ENCODE measurements around the gene ARMH3.

The ARMH3 gene, protein sequence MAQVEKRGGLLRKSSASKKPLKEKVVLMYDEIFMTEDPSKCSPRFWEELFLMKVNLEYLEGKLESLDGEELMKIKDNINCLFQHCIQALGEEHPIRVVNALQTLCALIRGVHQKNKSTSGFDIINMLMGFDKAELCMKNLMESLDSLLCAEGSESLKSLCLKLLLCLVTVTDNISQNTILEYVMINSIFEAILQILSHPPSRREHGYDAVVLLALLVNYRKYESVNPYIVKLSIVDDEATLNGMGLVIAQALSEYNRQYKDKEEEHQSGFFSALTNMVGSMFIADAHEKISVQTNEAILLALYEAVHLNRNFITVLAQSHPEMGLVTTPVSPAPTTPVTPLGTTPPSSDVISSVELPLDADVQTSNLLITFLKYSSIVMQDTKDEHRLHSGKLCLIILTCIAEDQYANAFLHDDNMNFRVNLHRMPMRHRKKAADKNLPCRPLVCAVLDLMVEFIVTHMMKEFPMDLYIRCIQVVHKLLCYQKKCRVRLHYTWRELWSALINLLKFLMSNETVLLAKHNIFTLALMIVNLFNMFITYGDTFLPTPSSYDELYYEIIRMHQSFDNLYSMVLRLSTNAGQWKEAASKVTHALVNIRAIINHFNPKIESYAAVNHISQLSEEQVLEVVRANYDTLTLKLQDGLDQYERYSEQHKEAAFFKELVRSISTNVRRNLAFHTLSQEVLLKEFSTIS

DNA sequence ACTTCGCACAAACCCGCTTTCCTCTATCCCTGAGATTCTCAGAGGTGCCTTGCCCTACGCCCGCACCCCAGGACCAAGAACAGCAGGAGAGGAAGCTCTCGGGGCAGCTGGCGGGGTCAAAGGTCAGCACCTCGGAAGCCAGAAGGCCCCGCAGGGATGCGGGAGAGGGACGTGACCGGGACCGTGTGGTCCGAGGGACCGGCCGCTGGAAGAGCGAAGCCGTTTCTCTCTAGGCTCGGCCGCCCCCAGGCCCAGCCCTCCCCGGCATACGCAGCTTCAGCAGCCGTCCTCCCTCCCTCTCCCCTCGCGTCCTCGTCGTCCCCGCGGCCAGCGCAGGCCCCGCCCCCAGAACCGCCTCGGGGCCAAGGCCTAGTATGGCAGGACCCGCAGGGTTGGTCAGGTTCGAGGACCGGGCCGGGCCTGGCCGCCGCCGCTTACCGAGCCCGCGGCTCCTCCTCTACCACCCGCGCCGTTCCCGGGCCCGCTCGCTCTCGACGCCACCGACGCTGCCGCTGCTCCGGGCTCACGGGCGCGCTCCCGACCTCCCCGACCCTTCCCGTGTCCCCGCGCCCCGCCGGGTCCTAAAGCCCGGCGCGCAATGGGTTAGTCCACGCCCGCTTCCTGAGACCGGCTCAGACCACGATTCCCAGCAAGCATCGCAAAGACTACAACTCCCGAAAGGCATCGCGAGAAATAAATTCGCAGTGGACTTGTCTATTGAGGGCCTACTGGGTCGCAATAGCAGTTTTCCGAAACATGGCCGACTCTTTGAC, at the start of gene ARMH3:
Gene ARMH3, minus strand, starts transcription at position 527 of the 773 bp plus-strand sequence. CDS start 16,059 bp downstream, outside the sequence.
- in situ Hi-C loops (cut with HindIII; ENCODE audit: low sequenced_read_pairs) = no loop called here

DNA sequence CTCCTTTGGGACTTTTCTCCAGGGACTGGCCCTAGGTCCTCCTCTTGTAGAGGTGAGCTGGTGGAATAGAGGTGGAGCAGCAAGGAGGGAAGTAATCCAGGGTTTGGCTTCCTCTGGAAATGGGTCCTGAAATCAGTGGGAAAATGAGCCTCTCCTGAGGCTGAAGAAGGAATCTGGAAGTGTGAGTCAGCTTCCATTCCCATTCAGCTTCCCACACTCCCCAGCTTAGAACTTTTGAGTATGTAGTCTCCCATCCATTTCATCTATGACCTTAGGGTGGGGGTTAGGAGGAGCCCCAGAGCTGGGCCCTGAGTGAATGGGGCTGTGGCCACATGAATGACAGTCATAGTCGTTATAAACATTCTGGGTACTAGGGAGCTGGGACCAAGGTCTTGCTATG, 46.4 kb upstream of the ARMH3 start:
- in situ Hi-C loops (cut with HindIII; ENCODE audit: low sequenced_read_pairs) = no loop called here

DNA sequence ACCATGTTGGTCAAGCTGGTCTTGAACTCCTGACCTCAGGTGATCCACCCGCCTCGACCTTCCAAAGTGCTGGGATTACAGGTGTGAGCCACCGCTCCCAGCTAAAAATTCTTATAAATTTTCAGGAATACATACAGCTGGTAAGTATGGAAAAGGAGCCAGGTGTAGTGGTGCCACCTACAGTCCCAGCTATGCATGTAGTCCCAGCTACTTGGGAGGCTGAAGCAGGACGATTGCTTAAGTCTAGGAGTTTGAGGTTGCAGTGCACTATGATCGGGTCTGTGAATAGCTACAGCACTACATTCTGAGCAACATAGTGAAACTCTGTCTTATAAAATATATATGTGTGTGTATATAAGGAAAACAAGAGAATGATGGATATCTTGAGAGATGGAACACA, 45.2 kb upstream of the ARMH3 start:
- in situ Hi-C loops (cut with HindIII; ENCODE audit: low sequenced_read_pairs) = no loop called here

DNA sequence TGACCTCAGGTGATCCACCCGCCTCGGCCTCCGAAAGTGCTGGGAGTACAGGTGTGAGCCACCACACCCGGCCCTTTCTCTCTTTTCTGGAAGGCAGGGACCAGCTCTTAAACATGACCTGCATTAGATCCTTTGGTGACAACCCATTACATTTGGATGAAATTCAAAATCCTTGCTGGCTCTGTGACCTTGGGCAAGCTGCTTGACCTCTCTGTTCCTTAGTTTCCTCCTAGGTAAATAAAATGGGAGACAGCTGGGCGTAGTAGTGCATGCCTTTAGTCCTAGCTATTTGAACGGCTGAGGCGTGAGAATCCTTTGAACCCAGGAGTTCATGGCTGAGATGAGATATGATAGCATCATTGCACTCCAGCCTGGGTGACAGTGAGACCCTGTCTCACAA, 40.5 kb upstream of the ARMH3 start:
- in situ Hi-C loops (cut with HindIII; ENCODE audit: low sequenced_read_pairs) = no loop called here

DNA sequence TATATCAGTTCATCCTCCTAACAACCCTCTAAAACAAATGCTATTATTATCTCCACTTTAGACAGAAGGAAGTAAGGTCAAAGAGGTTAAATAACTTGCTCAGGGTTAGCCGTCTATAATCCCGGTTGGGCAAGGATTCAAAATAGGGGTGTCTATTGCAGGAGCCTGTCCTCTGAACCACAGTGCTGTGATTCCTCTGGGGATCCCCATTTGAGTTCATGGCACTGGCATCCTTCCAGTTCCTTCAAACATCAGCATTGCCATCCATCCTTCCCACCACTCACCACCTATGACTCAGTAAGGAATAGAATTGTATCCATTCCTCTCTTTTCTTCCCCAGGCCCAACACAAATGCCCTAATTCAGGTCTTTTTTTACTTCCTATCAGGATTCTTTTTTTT, 34.8 kb upstream of the ARMH3 start:
- in situ Hi-C loops (cut with HindIII; ENCODE audit: low sequenced_read_pairs) = no loop called here

DNA sequence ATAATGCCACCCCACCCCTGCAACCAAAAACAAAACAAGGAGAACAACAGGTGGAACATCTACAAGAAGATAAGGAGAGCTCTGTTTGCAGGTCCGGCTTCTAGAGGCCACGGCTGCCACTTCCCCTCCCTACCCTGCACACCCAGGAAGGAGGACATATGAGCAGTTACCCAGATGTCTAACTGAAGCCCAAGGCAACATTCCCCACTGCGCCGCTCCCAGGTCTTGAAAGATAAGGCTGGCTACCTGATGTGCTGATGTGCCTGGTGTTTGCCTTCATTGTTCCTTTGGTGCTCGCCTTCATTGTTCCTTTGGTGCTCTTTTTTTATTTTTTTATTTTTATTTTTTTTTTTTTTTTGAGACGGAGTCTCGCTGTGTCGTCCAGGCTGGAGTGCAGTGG, 30.2 kb upstream of the ARMH3 start:
- in situ Hi-C loops (cut with HindIII; ENCODE audit: low sequenced_read_pairs) = loop anchor here (10.0 kb wide), 1 partner anchor 91 kb away; no protein-coding TSS in a partner anchor

DNA sequence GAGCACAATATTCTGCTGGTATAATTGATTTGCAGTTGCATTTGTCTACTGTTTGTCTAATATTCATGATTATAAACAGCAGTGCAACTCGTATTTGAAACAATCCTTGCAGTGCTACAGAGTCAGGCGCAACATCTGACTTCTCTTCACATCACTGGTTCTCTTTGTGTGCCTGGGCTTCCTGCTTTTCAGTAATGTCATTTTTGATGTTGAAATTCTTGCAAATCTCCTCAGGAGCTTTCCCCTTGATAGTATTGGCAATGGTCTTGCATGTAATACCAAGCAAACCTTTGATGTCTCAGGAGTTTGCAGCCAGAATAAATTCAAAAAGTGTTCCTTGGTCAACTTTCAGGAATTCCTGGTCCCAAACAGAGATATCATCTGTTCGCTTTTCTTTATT, 29.4 kb upstream of the ARMH3 start:
- in situ Hi-C loops (cut with HindIII; ENCODE audit: low sequenced_read_pairs) = loop anchor here (10.0 kb wide), 1 partner anchor 91 kb away; no protein-coding TSS in a partner anchor

DNA sequence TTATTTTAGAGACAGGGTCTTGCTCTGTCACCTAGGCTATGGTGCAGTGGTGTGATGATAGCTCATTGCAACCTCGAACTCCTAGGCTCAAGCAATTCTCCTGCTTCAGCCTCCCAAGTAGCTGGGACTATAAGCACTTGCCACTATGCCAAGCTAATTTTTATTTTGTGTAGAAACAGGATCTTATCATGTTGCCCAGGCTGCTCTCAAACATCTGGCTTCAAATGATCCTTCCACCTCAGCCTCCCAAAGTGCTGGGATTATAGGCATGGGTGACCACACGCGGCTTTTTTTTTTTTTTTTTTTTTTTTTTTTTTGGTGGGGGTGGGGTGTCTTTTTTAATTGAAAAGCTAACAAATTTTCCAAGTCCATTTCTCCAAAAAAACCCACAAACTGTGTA, 27.6 kb upstream of the ARMH3 start:
- in situ Hi-C loops (cut with HindIII; ENCODE audit: low sequenced_read_pairs) = loop anchor here (10.0 kb wide), 1 partner anchor 89 kb away; no protein-coding TSS in a partner anchor

DNA sequence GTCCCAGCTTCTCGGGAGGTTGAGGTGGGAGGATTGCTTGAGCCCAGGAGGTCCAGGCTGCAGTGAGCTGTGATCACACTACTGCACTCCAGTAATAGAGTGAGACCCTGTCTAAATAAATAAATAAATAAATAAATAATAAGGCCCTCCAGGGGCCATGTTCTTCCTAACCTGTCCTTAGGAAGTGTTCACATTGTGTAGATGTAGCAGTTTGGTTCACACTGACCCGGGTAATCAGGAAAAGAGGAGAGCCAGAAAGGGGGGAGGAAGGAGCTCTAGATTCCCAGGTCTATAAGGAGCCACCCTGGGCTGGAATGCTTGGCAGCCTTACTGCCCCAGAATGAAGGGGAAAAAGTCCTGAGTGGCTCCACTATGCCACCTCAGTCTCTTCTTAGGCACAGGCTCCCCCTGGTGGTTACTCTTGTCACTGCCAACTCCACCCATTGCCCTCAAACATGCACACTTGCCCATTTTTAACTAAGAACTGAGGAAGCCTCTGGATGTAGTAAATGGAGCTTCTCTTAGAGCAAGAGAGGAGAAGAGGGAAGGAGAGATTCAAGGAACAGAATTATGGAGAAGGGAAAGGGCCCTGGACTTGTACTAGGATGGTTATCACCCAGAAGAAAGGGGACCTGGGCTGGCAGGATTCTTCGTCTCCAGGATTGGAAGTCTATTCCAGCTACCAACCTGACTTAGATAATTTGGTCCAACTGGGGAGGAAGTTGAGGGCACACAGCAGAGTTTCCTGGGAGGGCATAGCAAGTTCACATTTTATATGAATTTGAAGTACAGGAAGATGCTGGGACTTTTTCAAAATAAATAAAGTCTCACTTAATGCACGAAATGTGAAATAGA, 16.9 kb upstream of the ARMH3 start:
- in situ Hi-C loops (cut with HindIII; ENCODE audit: low sequenced_read_pairs) = no loop called here

DNA sequence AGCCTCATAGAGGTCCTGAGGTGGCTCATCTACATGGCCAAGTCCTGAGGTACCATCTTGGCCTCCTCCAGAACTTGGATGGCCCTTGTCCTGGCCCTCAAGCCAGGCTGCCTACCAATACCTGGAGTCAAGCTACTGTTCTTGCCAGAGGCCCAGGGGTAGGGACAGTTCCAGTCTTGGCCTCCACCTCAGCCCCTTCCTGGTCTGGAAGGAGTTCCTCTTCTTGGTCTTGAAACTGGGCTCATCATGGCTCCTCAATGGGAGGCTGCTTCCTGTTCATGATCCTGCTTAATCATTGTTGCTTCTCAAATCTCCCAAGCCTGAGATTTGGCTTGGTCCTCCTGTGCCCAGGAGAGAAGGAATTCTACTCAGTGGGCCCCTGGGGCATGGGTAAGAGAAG, 13.1 kb upstream of the ARMH3 start:
- in situ Hi-C loops (cut with HindIII; ENCODE audit: low sequenced_read_pairs) = no loop called here

DNA sequence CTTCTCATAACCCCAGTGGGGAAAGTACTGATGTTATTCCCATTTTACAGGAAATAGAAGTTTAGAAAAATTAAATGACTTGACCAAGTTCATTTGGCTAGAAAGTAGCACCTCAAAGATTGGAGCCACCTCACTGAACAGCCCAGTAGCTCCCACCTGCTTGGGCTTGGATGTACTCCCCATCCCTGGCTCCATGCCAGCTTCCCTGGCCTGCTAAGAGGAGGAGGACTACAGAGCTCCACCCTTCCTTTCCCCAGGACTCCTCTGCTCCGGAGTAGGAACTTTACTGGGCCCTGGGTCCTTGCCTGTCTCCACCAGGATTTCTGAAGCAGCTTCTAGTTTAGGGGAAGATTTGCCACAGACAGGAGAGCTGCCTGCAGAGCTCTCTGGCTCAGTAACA, 12.2 kb upstream of the ARMH3 start:
- in situ Hi-C loops (cut with HindIII; ENCODE audit: low sequenced_read_pairs) = no loop called here

DNA sequence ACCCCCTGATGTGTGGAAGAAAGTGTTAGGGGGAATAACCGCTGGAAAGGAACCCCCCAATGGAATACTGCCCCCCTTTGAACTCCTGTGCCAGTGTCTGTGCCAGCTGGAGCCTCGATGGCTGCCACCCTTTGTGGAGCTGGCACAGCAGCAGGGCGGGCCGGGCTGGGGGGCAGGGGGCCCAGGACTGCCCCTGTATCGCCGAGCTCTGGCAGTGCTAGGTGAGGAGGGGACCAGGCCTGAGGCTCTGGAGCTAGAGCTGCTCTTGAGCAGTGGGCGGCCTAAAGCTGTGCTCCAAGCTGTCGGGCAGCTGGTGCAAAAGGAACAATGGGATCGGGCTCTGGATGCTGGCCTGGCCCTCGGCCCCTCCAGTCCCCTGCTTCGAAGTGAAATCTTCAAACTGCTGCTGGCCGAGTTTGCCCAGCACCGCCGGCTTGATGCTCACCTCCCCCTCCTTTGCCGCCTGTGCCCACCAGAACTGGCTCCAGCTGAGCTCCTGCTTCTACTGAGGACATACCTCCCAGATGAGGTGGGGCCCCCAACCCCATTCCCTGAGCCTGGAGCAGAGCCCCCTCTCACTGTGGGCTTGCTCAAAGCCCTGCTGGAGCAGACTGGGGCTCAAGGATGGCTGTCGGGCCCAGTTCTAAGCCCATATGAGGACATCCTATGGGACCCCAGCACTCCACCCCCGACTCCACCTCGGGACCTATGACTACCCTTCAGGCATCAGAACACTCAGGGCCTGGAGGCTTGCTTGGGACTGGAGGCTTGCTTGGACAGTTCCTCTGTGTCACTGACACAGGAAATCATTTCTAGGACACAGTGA, 11.3 kb upstream of the ARMH3 start:
- in situ Hi-C loops (cut with HindIII; ENCODE audit: low sequenced_read_pairs) = no loop called here

DNA sequence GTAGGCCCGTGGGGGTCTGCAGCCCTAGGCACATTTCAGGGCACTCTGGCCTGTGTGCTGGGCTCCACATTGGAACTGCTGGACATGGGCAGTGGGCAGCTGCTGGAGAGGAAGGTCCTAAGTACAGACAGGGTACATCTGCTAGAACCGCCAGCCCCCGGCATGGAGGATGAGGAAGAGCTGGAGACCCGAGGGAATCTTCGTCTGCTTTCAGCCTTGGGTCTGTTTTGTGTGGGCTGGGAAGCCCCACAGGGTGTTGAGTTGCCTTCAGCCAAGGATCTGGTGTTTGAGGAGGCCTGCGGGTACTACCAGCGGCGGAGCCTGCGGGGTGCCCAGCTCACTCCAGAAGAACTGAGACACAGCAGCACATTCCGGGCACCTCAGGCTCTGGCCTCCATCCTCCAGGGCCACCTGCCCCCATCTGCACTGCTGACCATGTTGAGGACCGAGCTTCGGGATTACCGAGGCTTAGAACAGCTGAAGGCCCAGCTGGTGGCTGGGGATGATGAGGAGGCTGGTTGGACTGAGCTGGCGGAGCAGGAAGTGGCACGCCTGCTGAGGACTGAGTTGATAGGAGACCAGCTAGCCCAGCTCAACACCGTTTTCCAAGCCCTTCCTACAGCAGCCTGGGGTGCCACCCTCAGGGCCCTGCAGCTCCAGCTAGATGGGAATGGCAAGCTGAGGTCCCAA, 10.6 kb upstream of the ARMH3 start:
- in situ Hi-C loops (cut with HindIII; ENCODE audit: low sequenced_read_pairs) = no loop called here

DNA sequence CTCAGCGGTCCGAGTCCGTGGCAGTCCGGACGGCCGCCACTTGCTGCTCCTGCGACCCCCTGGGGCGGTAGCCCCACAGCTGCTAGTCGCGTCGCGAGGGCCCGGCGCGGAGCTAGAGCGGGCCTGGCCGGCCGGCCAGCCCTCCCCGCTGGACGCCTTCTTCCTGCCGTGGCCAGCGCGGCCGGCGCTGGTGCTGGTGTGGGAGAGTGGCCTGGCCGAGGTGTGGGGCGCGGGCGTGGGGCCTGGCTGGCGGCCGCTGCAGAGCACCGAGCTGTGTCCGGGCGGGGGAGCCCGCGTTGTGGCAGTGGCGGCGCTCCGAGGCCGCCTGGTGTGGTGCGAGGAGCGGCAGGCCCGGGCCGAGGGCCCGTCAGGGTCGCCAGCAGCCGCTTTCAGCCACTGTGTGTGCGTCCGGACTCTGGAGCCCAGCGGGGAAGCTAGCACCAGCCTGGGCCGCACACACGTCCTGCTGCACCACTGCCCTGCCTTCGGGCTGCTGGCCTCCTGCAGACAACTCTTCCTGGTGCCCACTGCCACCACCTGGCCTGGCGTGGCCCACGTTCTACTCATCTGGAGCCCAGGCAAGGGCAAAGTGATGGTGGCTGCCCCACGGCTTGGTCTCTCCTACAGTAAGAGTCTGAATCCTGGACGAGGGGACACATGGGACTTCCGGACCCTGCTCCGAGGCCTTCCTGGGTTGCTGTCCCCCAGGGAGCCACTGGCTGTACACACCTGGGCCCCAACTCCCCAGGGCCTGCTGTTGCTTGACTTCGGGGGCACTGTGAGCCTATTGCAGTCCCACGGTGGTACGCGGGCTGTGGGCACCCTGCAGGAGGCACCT, 9.8 kb upstream of the ARMH3 start:
- in situ Hi-C loops (cut with HindIII; ENCODE audit: low sequenced_read_pairs) = no loop called here

DNA sequence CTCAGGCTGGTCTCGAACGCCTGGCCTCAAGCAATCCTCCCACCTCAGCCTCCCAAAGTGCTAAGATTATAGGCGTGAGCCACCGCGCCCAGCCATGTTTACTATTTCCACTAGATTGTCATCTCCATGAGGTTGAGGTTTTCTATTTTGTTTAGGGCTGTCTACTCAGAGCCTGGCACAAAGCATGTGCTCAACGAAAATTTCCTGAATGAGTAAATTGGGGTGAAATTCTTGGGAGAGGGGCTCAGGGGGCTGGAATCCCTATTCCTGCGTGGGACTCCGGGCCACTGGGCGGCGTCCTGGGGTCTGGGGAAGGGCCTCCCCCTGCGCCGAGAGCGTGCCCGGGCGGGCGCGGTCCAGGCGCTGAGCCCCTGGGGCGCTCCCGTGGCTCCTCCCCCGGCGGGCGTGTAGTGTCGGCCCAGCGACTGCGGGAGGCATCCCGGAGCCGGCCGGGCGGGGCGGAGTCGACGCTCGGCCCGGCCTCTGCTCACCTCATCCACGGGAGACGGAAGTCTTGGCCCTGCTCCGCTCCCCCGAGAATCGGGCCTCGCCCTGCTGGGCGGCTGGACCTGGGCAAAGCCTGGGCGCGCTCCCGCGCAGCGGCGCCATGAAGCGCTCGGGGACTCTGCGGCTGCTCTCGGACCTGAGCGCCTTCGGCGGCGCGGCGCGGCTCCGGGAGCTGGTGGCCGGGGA, 9.0 kb upstream of the ARMH3 start, which contains the start of gene HPS6:
Gene HPS6, plus strand, starts transcription at position 482 of the 693 bp plus-strand sequence. Its CDS starts 126 bp downstream, at position 608.
- in situ Hi-C loops (cut with HindIII; ENCODE audit: low sequenced_read_pairs) = no loop called here

DNA sequence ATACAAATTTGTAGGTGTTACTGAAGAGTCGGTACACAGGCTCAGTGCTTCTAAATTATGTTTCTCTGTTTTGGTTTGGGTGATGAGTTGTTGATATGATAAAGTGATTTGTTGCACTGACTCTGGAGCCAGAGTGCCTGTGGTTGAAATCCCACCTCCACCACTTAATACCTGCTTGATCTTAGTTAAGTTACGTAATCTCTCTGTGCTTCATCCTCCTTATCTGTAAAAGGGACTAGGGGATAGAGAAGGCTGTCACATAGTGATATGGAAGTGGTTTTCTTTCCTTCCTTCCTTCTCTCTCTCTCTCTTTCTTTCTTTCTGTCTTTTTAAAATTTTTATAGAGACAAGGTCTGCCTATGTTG, 8.5 kb upstream of the ARMH3 start:
- in situ Hi-C loops (cut with HindIII; ENCODE audit: low sequenced_read_pairs) = no loop called here

DNA sequence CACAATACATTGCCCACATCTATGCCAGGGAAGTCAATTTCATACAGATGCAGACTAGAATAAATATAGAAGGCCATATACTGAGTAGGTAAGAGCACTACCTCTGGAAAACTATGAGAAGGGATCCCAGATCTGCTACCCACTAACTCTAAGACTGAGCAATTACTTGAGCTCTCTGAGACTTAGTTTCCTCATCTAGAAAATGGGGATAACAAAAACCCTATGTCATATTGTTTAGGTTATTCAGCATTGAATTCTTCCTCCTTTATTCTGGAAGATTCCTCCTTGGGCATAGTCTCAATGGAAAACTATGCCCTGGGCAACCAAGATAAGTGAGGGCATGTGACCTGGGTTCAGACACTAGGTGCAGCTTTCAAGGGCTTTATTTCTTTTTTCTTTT, 4.0 kb upstream of the ARMH3 start:
- in situ Hi-C loops (cut with HindIII; ENCODE audit: low sequenced_read_pairs) = no loop called here
